Measurements from ENCODE around the gene IFNG. TPM values are rescaled to one million over a fixed set of nuclear protein-coding genes. Genes with fewer than 3 reads are reported as not detected.

IFNG gene
- total and polyA plus RNA-seq, 10 of the 15 experiments (the other 5 are each of a cell fraction or from before 2014, with no cell fraction given): 0.10 to 1.4 (median 0.25) TPM; not detected in 2

GRCh38 chr12:68111995-68112394 lies 47.5 kb downstream of the IFNG start:
- Histone ChIP-seq H3K9ac (ENCODE audit: control insufficient read depth, insufficient read depth, low read length) (no peak overlapping the region), H3K27me3 (replicated peaks in 1 of 2; ENCODE audit: control insufficient read depth in 2 of 2, insufficient read depth in 2 of 2, low read length in 1 of 2) (no peaks in the 10 kb centered on the region), H3K4me3 (no peak overlapping the region), H3K9me3 (replicated peaks; ENCODE audit: control insufficient read depth, insufficient read depth, low read length) (no peaks in the 10 kb centered on the region), H3K79me2 (ENCODE audit: control insufficient read depth, insufficient read depth, low read length) (no peaks in the 10 kb centered on the region), H3K4me2 (ENCODE audit: control insufficient read depth, insufficient read depth) (no peak overlapping the region), H2AFZ (ENCODE audit: control insufficient read depth, low read depth, low read length) (no peak overlapping the region), H3K36me3 (ENCODE audit: control insufficient read depth in 2 of 2, insufficient read depth in 2 of 2, low read length in 1 of 2) (no peaks in the 10 kb centered on the region), H4K20me1 (ENCODE audit: control insufficient read depth, insufficient read depth) (no peaks in the 10 kb centered on the region), H3K27ac (ENCODE audit: control insufficient read depth, insufficient read depth) (no peak overlapping the region), H3K4me1 (ENCODE audit: control insufficient read depth, insufficient read depth, low read length) (no peaks in the 10 kb centered on the region)
- CTCF ChIA-PET: interaction anchor here (0.7 to 6.9 kb wide), 7 partner anchors 9 to 72 kb away, joined by 3 to 93 read pairs (median 7); partner anchors contain the start of gene IFNG
- FAIRE-seq (no peak), ATAC-seq (no peak), DNase-seq (ENCODE audit: low read depth, low spot score) (no peak)
- no peak for TF ChIP-seq HDAC2 (IDR thresholded peaks at IDR 0.05)
- no peak for TF ChIP-seq SIX5 (IDR thresholded peaks at IDR 0.05; ENCODE audit: low read depth, low read length, severe bottlenecking)
- no peak for TF ChIP-seq SUPT20H (IDR thresholded peaks at IDR 0.05; ENCODE audit: borderline replicate concordance, control insufficient read depth, low read depth, low read length)
- intact Hi-C loops (cut with micrococcal nuclease; ENCODE audit: unreplicated experiment) (loop anchor here (5.0 kb wide), 1 partner anchor 205 kb away; no protein-coding TSS in a partner anchor), in situ Hi-C loops (cut with MboI) (no loop called here)
- RAD21 ChIA-PET (ENCODE audit: unreplicated experiment): interaction anchor here (3.2 kb wide), 1 partner anchor 47 kb away, joined by 25 read pairs; the partner anchor contains the start of gene IFNG
- POLR2A ChIA-PET: no interaction called here
- BruUV-seq (replicated peaks): no TSS peak
- SMC1A ChIA-PET (ENCODE audit: uncharacterized antibody, unreplicated experiment): interaction anchor here (0.7 to 4.1 kb wide), 5 partner anchors 12 to 471 kb away, joined by 3 to 40 read pairs (median 3); partner anchors contain the start of gene IFNG

GRCh38 chr12:68109444-68110217 lies 49.9 kb downstream of the IFNG start:
- no peaks in the 10 kb centered on the region for H3K79me2 ChIP-seq (ENCODE audit: control insufficient read depth, insufficient read depth, low read length)
- H4K20me1 ChIP-seq (ENCODE audit: control insufficient read depth, insufficient read depth): no peaks in the 10 kb centered on the region
- in situ Hi-C loops (cut with MboI): no loop called here
- ChIA-PET POLR2A (no interaction called here), CTCF (interaction anchor here (1.1 to 6.9 kb wide), 3 partner anchors 11 to 71 kb away, joined by 3 to 93 read pairs (median 4); partner anchors contain the start of gene IFNG), SMC1A (ENCODE audit: uncharacterized antibody, unreplicated experiment) (interaction anchor here (0.5 to 1.4 kb wide), 2 partner anchors 11 to 13 kb away, joined by 3 read pairs; no protein-coding TSS in a partner anchor), RAD21 (ENCODE audit: unreplicated experiment) (no interaction called here)
- no peak overlapping the region for H3K27ac ChIP-seq (ENCODE audit: control insufficient read depth, insufficient read depth)
- no peak overlapping the region for H3K4me3 ChIP-seq
- intact Hi-C loops (cut with micrococcal nuclease; ENCODE audit: unreplicated experiment): loop anchor here (5.0 kb wide), 1 partner anchor 208 kb away; no protein-coding TSS in a partner anchor
- ATAC-seq: no peak
- BruUV-seq (replicated peaks): no TSS peak
- H3K9ac ChIP-seq (ENCODE audit: control insufficient read depth, insufficient read depth, low read length): no peak overlapping the region
- no peak overlapping the region for H3K4me2 ChIP-seq (ENCODE audit: control insufficient read depth, insufficient read depth)
- no peak for DNase-seq (ENCODE audit: low read depth, low spot score)
- no peak for TF ChIP-seq RELB (IDR thresholded peaks at IDR 0.05; ENCODE audit: low read depth)
- no peak for TF ChIP-seq TCF7 (IDR thresholded peaks at IDR 0.05; ENCODE audit: borderline replicate concordance)
- no peak for TF ChIP-seq HDGF (IDR thresholded peaks at IDR 0.05)
- TF ChIP-seq SUPT20H (IDR thresholded peaks at IDR 0.05; ENCODE audit: borderline replicate concordance, control insufficient read depth, low read depth, low read length): no peak
- TF ChIP-seq HSF1 (IDR thresholded peaks at IDR 0.05; ENCODE audit: low read depth, low read length): no peak
- TF ChIP-seq MEF2A (IDR thresholded peaks at IDR 0.05; ENCODE audit: insufficient read depth, low read depth, low read length): no peak
- TF ChIP-seq BCL3 (IDR thresholded peaks at IDR 0.05; ENCODE audit: borderline replicate concordance, insufficient read depth, low read depth, low read length, poor library complexity, severe bottlenecking): no peak
- H3K9me3 ChIP-seq (replicated peaks; ENCODE audit: control insufficient read depth, insufficient read depth, low read length): no peaks in the 10 kb centered on the region
- no peaks in the 10 kb centered on the region for H3K4me1 ChIP-seq (ENCODE audit: control insufficient read depth, insufficient read depth, low read length)
- 76% methylated on average over 1 of the region's 1 CpG for WGBS (ENCODE audit: insufficient coverage, insufficient replicate concordance, low lambda C conversion rate, missing lambda C conversion rate)
- no peaks in the 10 kb centered on the region for H3K27me3 ChIP-seq (replicated peaks in 1 of 2; ENCODE audit: control insufficient read depth in 2 of 2, insufficient read depth in 2 of 2, low read length in 1 of 2)
- no peak for FAIRE-seq
- no peak overlapping the region for H2AFZ ChIP-seq (ENCODE audit: control insufficient read depth, low read depth, low read length)
- H3K36me3 ChIP-seq (ENCODE audit: control insufficient read depth in 2 of 2, insufficient read depth in 2 of 2, low read length in 1 of 2): no peaks in the 10 kb centered on the region
